ENCODE data around the gene ISOC1. TPM values are rescaled to one million over a fixed set of nuclear protein-coding genes. Genes with fewer than 3 reads are reported as not detected.

ISOC1 gene
- total and polyA plus RNA-seq, 2 donors (not counting 1 experiment from before 2014, with no cell fraction given): 7.5 to 10.6 TPM

GRCh38 chr5:129073111-129073510 is 21.4 kb upstream of the ISOC1 start:
- intact Hi-C loops (cut with micrococcal nuclease): no loop called here
- Histone ChIP-seq H2AFZ (ENCODE audit: insufficient read depth, low read depth, low read length, poor library complexity, severe bottlenecking) (no peak overlapping the region), H4K20me1 (ENCODE audit: control insufficient read depth, insufficient read depth, low read length, poor library complexity, severe bottlenecking) (no peaks in the 10 kb centered on the region), H3K79me2 (ENCODE audit: control insufficient read depth, insufficient read depth, low read length) (no peaks in the 10 kb centered on the region), H3K36me3 (replicated peaks in 1 of 2; ENCODE audit: control extremely low read depth in 1 of 2, control insufficient read depth in 1 of 2, extremely low read depth in 1 of 2, insufficient read depth in 2 of 2, low read length in 1 of 2) (no peaks in the 10 kb centered on the region), H3K27ac (ENCODE audit: low read length in 2 of 2) (no peak overlapping the region), H3K9me3 (ENCODE audit: control extremely low read depth in 1 of 3, control insufficient read depth in 2 of 3, insufficient read depth in 1 of 3, low read length in 2 of 3) (no peaks in the 10 kb centered on the region), H3K4me2 (replicated peaks; ENCODE audit: low read depth, low read length, poor library complexity, severe bottlenecking) (no peak overlapping the region), H3K9ac (ENCODE audit: low read length) (no peak overlapping the region), H3K4me3 (ENCODE audit: control extremely low read depth in 1 of 5, extremely low read depth in 1 of 5, insufficient read depth in 1 of 5, low read depth in 2 of 5, low read length in 4 of 5) (no peak overlapping the region), H3K4me1 (ENCODE audit: control insufficient read depth in 2 of 2, insufficient read depth in 2 of 2, low read length in 2 of 2) (no peaks in the 10 kb centered on the region), H3K27me3 (replicated peaks in 1 of 4; ENCODE audit: control extremely low read depth in 1 of 4, control insufficient read depth in 3 of 4, insufficient read depth in 4 of 4, low read length in 3 of 4) (peaks cover 0 to 4% (median 0%) of the 10 kb centered on the region in 4 experiments)
- Mint-ChIP-seq H3K4me3 (no peak overlapping the region), H3K4me1 (no peaks in the 10 kb centered on the region), H3K27ac (no peak overlapping the region), H3K9me3 (ENCODE audit: insufficient read depth) (no peaks in the 10 kb centered on the region), H3K27me3 (peaks cover 16% of the 10 kb centered on the region)
- TF ChIP-seq CTCF (IDR thresholded peaks at IDR 0.05): no peak
- TF ChIP-seq EZH2 (IDR thresholded peaks at IDR 0.05; ENCODE audit: borderline replicate concordance, insufficient read depth, low read depth, low read length, poor library complexity, severe bottlenecking): no peak
- 86% methylated on average over 1 of the region's 3 CpGs for WGBS (ENCODE audit: insufficient coverage)
- POLR2A ChIA-PET: no interaction called here
- CTCF ChIA-PET: no interaction called here
- ATAC-seq (ENCODE audit: low read depth) (no peak), DNase-seq (no peak)

- H4K20me1 ChIP-seq (ENCODE audit: control insufficient read depth, insufficient read depth, low read length, poor library complexity, severe bottlenecking): no peaks in the 10 kb centered on the region
- H3K36me3 ChIP-seq (replicated peaks in 1 of 2; ENCODE audit: control extremely low read depth in 1 of 2, control insufficient read depth in 1 of 2, extremely low read depth in 1 of 2, insufficient read depth in 2 of 2, low read length in 1 of 2): no peaks in the 10 kb centered on the region
- peaks cover 16% of the 10 kb centered on the region for H3K27me3 Mint-ChIP-seq
- H3K27ac Mint-ChIP-seq: no peak overlapping the region
- WGBS (ENCODE audit: insufficient coverage): no CpG with 5 or more reads among the region's 4 CpGs
- H3K4me3 ChIP-seq (ENCODE audit: control extremely low read depth in 1 of 5, extremely low read depth in 1 of 5, insufficient read depth in 1 of 5, low read depth in 2 of 5, low read length in 4 of 5): no peak overlapping the region
- no peaks in the 10 kb centered on the region for H3K4me1 Mint-ChIP-seq
- H3K4me2 ChIP-seq (replicated peaks; ENCODE audit: low read depth, low read length, poor library complexity, severe bottlenecking): no peak overlapping the region
- H3K4me3 Mint-ChIP-seq: no peak overlapping the region
- no peaks in the 10 kb centered on the region for H3K79me2 ChIP-seq (ENCODE audit: control insufficient read depth, insufficient read depth, low read length)
- peaks cover 0 to 4% (median 0%) of the 10 kb centered on the region in 4 experiments for H3K27me3 ChIP-seq (replicated peaks in 1 of 4; ENCODE audit: control extremely low read depth in 1 of 4, control insufficient read depth in 3 of 4, insufficient read depth in 4 of 4, low read length in 3 of 4)
- no peak overlapping the region for H2AFZ ChIP-seq (ENCODE audit: insufficient read depth, low read depth, low read length, poor library complexity, severe bottlenecking)
- no peaks in the 10 kb centered on the region for H3K9me3 Mint-ChIP-seq (ENCODE audit: insufficient read depth)
- H3K27ac ChIP-seq (ENCODE audit: low read length in 2 of 2): no peak overlapping the region
- DNase-seq: no peak
- no peak overlapping the region for H3K9ac ChIP-seq (ENCODE audit: low read length)
- no peaks in the 10 kb centered on the region for H3K9me3 ChIP-seq (ENCODE audit: control extremely low read depth in 1 of 3, control insufficient read depth in 2 of 3, insufficient read depth in 1 of 3, low read length in 2 of 3)
- no peak for ATAC-seq (ENCODE audit: low read depth)
- ChIA-PET POLR2A (no interaction called here), CTCF (no interaction called here)
- intact Hi-C loops (cut with micrococcal nuclease): no loop called here
- H3K4me1 ChIP-seq (ENCODE audit: control insufficient read depth in 2 of 2, insufficient read depth in 2 of 2, low read length in 2 of 2): no peaks in the 10 kb centered on the region
- TF ChIP-seq CTCF (IDR thresholded peaks at IDR 0.05) (no peak), EZH2 (IDR thresholded peaks at IDR 0.05; ENCODE audit: borderline replicate concordance, insufficient read depth, low read depth, low read length, poor library complexity, severe bottlenecking) (no peak)
Measured at GRCh38 chr5:129074903-129075302, 19.6 kb upstream of the ISOC1 start.
